Measurements from ENCODE around the gene LPCAT1. TPM values are rescaled to one million over a fixed set of nuclear protein-coding genes. Genes with fewer than 3 reads are reported as not detected.

Gene LPCAT1
- total and polyA plus RNA-seq, 2 experiments from 2014 or later: 78.0 to 255 TPM

GRCh38 chr5:1486271-1486670, 37.5 kb downstream of the LPCAT1 start:
- no peaks in the 10 kb centered on the region for H3K9me2 ChIP-seq (ENCODE audit: insufficient read depth)
- peaks cover 10% of the 10 kb centered on the region; the same call in 1 of the 2 replicates for H4K20me1 ChIP-seq (replicated peaks; ENCODE audit: insufficient read depth)
- Mint-ChIP-seq H3K27me3 (ENCODE audit: insufficient read depth, low read depth, poor library complexity) (peaks cover 12% of the 10 kb centered on the region), H3K4me3 (no peak overlapping the region), H3K27ac (no peak overlapping the region), H3K4me1 (peaks cover 2% of the 10 kb centered on the region; the same call in 1 of the 3 replicates), H3K36me3 (ENCODE audit: low read depth) (peaks cover 74% of the 10 kb centered on the region), H3K9me3 (no peaks in the 10 kb centered on the region; the same call in 2 of the 3 replicates)
- TF ChIP-seq CREB1 (CRISPR knock-in tag; IDR thresholded peaks at IDR 0.05; ENCODE audit: low read depth) (no peak), EZH2phosphoT487 (IDR thresholded peaks at IDR 0.05; ENCODE audit: unreplicated experiment) (no peak), NANOG (IDR thresholded peaks at IDR 0.05; ENCODE audit: borderline replicate concordance) (no peak), REST (IDR thresholded peaks at IDR 0.05; ENCODE audit: unreplicated experiment) (no peak), ZNF331 (CRISPR knock-in tag; IDR thresholded peaks at IDR 0.05; ENCODE audit: low read depth) (no peak), CTCF (conservative IDR thresholded peaks at IDR 0.05; ENCODE audit: low read depth in 2 of 2) (no peak), EZH2 (IDR thresholded peaks at IDR 0.05; ENCODE audit: low read depth, unreplicated experiment) (no peak), ZNF114 (CRISPR knock-in tag; IDR thresholded peaks at IDR 0.05) (no peak), STAT1 (IDR thresholded peaks at IDR 0.05; ENCODE audit: unreplicated experiment) (no peak), JUNB (IDR thresholded peaks at IDR 0.05; ENCODE audit: unreplicated experiment) (no peak), ZNF462 (CRISPR knock-in tag; IDR thresholded peaks at IDR 0.05) (no peak), ETS1 (IDR thresholded peaks at IDR 0.05) (no peak)
- no peak overlapping the region for H2AFZ ChIP-seq
- no peak overlapping the region for H3K4me2 ChIP-seq
- DNase-seq (ENCODE audit: low spot score) (no peak), ATAC-seq (no peak)
- H3K27me3 ChIP-seq (ENCODE audit: insufficient read depth): no peaks in the 10 kb centered on the region
- H3K79me2 ChIP-seq (replicated peaks; ENCODE audit: insufficient read depth): 0 out of 2 replicates have a peak, but pooled peaks cover 11% of the 10 kb centered on the region
- peaks cover 14% of the 10 kb centered on the region for H3K36me3 ChIP-seq (ENCODE audit: insufficient read depth)
- H3K4me1 ChIP-seq (ENCODE audit: insufficient read depth): no peaks in the 10 kb centered on the region
- H3F3A ChIP-seq (replicated peaks; ENCODE audit: low read depth): peaks cover 8% of the 10 kb centered on the region; the same call in 1 of the 2 replicates
- no peak overlapping the region for H3K27ac ChIP-seq (ENCODE audit: low read depth)
- H3K4me3 ChIP-seq: no peak overlapping the region

All from GM23338 (cell line).